ENCODE results near the gene LHFPL2.

LHFPL2 gene

DNA sequence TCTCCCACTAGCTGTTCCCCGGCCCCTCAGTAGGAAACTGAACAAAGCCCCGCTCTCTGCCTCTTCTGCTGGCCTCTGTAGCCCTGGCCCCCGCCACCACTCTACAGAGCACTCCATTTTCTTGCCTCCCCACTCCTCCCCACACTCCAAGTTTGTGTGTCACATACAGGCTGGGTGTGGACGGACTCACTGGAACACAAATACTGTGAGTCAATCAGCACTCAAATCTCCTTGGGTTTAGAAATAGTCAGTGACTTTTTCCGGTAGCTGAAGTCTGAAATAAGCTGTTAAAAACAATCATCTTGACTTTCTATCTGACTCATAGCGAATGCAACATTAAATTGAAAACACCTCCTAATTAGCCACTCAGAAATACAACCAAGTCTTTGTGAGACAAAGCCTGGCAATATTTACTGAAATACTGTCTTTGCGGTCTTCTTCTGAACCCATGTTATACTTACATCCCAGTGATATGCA is 122.5 kb downstream of the LHFPL2 start:
- DNase-seq (ENCODE audit: low spot score): no peak

DNA sequence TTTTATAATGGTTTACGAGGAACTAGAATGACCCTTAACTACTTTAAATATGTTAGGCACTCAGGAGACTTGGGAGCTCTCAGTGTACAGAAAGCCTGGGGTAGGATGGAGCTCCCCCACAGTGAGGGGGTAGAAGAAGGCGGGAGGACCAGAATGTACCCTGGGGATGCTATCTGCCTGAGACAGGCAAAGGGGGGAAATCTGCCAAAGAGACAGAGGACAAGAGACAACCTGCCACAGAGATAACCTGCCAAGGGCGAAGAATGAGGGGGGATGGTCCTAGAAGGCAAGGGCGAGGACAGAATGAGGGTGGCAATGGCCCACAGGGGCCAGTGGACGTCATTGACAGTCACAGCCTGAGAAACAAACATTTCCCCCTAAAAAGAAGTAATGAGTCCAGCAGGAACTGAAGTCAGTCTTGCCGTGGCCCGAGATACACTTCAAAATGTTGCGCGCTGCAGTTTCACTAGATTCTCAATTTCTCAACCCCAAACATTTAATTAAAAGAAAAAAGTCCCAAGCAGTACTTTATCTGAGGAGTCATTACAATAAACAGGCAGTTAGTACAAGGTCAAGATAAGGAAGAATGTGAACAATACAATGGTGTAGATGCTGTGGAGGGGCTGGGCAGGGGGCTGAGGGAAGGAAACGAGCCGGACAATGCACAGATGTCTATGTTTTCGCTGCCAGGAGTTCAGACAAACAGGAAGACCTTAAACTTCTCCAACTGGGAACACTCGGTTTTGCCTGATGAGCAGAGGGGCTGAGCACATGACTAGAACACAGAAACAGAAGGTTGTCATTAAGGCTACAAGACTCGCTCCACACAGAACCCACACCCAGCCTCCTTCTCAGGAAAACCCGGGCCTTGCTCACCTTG is 125.0 kb downstream of the LHFPL2 start:
- no peak for DNase-seq (ENCODE audit: low spot score)

DNA sequence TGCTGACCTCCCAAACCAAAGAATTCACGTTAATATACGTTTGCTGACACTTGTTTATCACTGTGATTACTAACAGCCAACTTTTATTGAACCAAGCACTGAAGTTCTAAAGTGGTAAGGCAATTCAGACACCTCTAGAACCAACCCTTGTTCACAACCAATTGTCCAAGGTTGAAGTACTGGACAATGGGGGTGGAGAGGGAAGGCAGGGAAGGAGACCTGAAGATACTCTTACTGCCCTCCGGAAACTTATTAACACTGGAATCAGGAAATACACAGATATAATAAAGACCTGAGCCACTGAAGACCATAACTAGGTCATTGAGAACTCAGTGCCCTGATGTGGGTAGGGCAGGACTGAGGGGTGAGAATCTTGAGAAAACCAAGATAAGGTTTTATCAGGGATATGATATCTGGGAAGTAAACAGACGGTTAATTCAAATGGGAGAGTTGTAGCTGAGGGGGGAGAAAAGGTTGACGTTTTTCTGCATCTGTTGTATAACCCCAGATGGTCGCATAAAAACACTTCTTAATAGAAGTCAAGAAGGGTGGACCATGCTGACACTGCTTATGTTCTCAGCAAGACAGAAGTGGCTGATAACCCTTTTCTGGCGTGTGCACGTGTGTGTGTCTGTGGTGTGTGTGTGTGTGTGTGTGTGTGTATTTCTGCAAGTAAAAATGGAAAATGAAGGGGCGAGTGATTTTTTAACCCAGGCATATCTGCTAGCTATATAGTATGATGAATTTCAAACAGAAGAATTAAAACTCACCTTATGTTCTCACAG is 125.9 kb downstream of the LHFPL2 start:
- DNase-seq (ENCODE audit: low spot score): no peak

DNA sequence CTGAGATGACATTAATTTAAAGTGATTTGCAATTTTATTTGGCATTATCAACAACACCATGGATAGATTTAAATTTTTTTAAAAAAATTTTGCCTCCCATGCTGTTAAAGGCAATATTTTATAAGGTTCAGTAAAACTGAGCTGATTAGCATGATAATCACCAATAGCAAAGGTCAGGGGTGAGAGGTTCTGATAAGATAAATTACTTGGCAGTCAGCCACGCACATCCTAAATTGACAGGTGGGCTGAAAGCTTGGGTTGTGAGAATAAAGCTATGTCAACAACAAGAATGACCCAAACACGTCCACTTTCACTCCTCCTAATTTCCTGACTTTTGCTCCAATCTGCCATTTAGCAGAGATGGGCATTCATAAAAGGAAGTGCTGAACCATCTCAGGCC is 127.1 kb downstream of the LHFPL2 start:
- no peak for DNase-seq (ENCODE audit: low spot score)

DNA sequence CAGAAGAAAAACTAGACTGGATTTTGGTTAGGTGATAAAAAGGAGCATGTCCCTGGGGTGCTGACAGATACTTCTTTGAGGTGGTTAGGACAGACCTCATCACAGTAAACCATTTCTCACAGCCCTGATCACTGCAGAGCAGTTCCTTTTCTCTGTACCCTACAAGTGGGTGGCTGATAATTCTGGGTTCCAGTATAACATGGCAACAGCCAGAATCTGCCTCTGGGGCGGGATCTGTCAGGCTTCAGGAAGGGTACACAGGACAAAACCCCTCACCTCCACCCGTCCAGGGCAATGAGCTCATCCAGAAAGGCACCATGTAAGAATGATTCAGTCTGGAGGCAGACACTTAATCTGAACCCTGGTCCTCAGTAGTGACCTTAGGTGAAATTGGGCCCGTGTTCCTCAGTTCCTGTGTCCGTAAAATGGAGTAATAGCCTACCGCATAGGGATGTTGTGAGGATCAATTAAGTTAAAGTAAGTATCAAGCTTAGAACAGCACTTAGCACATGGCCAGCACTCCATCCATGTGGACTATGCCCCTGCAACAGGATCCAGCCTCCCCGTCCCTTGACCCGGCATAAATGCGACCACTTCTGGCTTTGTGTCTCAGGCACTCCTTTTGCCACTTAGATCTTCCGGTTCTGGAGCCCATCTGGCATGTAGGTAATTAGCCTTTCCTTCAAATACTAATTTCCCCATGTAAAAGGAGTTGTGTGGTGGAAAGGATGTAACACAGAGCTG is 129.2 kb downstream of the LHFPL2 start:
- DNase-seq (ENCODE audit: low spot score): no peak

DNA sequence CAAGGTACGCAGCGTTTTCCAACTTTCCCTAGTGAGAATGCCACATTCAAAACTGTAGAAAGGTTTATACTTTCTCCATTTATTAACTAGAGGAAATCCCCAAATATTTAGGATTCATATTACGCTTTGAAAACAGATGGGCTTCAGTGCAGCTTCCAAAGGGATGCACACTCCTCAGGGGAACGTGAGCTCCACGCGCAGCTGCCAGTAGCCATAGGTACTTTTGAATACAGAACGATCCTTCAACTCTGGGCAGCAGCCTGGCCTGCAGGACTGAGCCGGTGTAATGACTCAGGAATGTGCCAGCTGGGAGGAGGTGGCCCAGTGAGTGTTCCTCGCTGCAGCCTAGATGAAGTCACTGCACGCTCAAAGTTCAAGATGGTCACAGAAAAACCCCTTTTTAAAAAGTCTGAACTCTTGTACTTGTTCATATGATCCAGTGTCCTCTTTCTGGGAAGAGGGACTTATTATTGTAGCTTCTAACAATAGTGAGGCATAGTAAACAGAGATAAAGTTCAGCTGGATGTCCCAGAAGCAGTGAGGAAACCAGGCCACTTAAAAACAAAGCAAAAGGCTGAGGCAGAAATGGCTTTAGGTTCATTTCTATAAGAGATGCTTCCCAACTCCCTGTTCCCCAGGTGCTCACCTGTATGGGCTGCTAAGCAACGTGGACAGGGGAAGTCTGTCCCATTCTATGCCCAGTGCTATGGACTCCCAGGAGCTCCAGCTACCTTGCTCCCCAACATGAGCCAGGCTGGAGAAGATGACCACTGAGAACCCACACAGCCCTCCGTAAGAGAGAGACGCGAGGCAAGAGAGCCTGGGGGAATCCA is 130.0 kb downstream of the LHFPL2 start:
- DNase-seq (ENCODE audit: low spot score): no peak

DNA sequence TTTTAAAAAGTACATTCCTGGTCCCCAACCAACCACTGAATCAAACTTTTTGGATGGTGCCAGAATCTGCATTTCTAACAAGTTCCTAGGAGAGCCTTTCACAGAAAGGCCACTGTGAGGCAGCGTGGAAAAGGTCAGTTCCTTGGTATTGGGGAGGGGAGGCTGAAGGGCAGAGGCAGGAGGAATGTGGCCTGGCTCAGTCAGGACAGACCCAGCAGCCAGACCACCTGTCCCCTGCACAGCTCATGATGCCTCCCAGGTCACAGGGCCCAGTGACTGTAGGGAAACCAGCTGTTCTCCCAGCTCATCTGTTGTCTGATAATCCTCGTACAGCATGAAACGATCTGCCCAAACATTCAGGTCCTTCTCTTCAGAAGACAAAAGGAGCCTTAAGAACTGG is 132.9 kb downstream of the LHFPL2 start:
- no peak for DNase-seq (ENCODE audit: low spot score)

DNA sequence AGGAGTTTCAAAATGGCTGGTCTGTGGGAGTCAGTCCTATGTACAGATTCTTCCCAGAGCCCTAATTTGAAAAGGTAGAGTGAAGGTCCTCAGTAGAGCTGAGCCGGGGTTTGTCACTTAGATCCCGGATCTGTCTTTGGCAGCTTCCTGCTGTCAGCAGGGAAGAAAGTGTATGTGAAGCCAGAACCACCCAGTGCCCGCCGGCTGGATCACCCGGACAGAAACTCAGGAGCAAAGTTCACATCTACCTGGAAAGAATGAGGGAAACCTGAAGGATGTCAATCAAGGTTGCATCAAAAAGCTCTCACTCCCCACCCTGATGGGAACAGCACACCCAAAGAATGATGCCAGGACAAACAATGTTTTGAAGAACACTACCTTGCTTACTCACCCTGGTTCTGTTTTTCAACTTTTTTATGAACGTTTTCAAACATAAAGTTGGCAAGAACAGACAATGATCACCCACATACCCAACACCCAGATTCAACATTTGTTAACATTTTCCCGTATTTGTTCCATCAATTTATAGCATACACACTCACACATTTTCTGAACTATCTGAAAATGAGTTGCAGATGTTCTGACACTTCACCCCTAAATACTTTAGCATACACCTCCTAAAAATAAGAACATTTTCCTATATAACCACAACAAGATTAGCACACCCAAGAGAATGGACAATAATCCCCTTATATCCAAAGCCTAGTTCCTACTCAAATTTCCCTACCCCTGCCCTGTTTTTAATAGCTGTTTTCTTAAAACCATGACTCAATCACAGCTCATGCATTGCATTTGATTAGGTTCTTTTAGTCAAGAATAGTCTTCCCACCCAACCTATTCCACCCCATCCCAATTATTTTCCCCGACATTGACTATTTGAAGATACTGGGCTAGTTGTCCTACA is 133.9 kb downstream of the LHFPL2 start:
- DNase-seq (ENCODE audit: low spot score): no peak

DNA sequence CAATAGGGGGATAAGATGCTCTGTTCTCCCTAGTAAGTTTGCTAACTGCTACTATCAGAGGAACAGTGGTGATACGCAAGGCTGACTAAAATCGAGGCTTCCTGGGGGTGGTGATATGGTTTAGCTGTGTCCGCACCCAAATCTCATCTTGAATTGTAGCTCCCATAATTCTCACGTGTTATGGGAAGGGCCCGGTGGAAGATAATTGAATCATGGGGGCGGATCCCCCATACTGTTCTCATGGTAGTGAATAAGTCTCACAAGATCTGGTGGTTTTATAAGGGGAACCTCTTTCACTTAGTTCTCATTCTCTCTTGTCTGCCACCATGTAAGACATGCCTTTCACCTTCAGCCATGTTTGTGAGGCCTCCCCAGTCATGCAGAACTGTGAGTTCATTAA is 135.1 kb downstream of the LHFPL2 start:
- DNase-seq (ENCODE audit: low spot score): no peak

DNA sequence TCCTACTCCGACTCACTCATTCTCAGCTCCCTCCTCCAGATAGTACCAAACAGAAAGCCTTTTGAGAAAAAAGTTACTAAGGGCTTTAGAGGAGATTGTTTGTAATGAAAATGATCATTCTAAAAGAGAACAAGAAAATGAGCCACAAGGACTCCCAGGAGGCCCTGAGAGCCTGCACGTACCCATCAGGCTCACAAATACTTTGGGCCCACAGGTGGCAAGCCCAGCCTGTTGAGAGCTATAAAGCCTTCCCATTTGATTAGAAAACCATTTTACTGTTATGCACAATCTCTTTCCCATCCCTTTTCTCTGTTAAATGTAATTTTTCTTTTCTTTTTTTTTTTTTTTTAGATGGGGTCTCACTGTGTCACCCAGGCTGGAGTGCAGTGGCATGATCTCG is 136.1 kb downstream of the LHFPL2 start:
- DNase-seq (ENCODE audit: low spot score): no peak

DNA sequence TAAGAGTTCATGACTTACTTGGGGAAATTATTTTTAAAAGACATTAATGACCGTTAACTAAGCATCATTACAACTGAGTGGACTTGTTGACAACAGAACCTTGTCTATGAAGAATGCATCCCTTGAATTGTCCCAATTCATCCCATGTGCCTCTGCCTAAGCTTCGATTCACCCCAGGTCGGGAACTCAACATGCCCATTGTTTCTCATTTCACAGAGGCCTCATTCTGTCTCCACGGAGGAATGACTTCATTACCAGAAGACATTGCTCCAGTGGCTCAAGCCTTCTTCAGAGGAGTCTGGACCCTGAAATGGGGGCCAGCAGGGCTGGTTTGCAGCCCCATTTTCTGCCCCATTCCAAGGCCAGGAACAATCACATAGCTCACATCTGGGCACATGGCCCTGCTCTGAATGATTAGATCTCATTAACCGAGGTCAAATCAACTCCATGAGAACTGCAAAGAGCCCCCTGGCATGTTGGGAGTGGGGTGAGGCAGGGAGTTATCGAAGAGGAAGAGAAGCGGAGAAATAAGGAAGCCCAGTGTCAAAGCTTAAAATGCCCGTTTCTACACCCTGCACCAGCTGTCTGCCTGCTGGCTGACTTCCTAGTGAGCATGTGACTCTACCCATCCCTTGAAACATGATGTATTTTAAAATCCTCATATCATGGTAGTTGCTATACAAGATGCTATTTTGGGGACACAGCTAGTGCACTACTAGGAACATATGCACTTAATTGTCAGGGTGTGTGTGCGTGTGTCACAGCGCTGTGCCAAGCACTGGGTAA is 137.3 kb downstream of the LHFPL2 start:
- no peak for DNase-seq (ENCODE audit: low spot score)

DNA sequence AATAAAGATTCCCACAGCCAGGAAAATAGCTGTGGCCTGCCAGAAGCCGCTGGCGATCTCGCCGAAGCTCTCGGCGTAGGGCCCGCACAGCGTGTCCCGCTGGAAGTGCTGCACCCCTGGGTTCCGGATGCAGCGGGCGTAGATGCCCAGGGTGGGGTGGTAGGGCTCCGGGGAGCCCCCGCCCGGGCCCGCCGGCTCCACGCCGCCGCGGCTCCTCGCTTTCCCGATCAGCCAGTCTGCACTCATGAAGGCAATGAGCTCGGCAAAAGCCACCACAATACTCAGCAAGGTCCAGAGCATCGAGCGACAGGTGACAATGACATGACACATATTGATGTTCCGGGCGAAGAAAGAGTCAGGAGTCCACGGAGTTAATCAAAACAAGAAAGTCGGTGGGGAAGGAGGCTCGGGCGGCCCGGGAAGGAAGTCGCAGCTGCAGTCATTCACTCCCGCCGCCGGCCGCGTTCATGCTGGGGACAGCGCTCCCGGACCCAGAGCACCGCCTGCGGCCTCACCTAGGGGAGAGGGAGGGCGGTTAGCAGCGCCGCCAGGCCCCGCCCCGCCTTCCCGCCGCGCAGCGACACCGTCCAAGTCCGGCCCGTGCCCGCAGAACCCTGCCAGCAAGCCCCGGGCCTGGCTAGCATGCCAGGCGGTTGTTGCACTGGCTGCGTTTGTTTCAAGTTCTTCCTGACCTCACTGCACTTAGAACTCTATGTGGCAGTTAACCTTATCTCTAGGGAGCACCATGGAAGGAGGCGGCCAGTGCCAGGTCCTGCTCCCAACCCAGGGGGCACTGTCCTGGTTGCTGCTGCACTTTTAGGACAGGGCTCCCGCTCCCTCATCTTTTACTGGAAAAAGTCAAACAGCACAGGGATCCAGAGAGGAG is 138.4 kb downstream of the LHFPL2 start:
- peak; percentile 26 for DNase-seq (ENCODE audit: low spot score)

DNA sequence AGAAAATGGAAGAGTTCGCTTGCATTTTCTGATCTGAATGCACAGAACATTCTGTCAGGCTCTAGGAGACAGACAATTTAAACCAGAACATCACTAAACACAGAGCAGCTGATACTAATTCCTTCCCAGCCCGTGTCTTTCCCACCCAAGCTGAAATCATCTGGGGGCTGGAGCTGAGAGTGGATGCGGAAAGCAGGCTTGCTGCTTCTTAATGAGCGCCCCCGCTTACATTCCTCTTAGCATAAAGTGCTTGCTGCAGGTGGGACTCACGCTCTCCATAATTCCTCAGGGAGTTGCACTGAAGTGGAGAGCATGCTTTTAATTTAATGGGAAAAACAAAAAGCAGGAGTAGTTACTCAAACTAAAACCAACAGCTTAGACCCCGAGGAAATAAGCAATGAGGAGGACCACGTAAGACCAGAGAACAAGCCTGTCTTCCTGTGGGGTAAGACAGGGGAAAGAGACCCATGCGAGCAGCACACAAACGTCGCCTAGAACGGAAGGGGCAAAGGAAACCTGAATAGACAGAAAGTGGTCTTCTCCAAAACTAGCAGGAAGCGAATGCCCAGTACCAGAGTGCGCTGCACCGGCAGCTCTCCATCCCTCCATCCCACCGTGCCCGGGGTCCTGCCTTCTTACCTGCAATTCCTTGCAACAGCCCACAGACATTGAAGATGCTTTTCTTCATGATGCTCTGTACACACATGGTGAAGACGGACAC is 139.3 kb downstream of the LHFPL2 start:
- no peak for DNase-seq (ENCODE audit: low spot score)

DNA sequence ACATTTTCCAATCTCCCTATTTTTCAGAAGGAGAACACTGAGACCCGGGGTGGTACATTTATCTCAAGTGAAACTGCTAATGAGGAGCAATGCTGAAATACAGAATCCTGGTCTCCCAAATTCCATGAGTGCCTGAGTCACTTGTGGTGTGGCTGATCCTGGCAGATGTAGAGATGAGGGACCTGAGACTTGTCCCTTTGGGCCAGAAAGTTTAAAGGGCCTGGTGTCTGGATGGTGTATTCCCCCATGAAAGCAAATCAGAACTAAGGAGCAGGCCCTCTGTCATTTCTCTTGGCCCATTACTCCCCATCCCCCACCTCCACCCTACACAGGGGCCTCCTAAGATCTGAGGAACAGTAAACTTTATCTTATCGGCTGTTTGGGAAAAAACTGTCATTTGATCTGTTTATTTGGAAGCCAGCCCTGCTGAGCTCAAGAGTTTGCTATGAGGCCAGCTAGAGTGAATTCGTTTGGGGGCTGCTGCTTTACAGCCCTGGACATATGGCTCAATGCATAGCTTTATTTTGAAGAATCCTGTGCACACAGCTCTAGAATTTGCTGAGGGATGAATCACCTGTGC is 140.3 kb downstream of the LHFPL2 start:
- no peak for DNase-seq (ENCODE audit: low spot score)

DNA sequence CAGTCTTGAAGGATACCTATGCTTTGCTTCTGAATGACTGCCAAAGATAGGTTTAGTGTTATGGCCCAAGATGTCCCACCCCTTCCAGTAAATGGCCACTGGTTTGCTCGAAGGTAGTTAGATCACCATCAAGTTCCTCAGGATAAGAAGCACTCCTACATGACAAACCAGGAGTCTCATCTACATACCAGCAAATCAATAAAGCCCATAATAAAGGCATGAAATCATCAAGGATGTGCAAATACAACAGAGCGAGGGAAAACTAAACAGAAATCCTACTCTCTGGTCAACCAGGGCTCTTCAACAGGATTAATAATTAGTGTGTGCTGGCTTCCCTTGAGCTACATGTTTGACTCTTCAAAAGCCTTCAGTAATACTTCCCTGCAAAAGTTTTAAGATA is 141.0 kb downstream of the LHFPL2 start:
- DNase-seq (ENCODE audit: low spot score): no peak

DNA sequence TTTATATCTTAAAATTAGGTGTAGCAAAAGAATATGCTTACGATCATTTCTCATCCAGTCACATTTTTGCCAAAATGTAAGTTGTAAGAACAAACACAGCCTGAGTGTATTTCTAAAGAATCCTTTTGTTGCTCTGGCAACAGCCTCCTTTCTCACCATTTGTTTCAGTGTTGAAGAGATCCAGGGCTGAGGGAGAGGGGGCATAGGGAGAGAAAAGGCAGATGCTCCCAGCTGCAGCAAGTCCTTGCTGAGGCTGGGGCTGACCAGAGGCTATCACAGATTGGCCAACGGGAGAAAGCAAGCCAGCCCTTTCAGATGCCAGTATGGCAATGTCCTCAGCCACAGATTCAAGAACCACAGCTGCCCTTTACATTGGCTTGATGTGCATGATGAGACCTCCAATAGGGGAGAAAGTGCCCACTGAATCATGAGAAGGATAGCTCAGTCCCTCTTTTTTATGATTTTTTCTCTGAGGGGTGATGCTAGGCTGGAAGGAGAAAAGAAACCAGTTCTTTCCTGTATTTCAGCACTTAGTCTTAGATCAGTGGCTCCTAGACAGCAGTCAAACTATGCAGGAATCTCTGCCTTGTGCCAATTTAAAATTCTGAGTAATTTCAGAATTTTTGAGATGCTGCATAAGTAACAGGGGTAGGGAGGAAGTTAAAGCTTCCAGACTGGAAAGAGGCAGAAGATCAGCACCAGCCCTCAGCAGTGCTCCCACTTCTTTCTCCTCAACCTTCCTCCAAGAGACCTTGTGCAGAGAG is 142.1 kb downstream of the LHFPL2 start:
- DNase-seq (ENCODE audit: low spot score): no peak
